GM23338 (cell line): ENCODE results near the gene DVL1.

Experiments
- CREB1 ChIP-seq: fragments of 250-450 bp; sonication (Bioruptor Pico); IDR thresholded peaks from 2 replicates; pipeline ENCODE4 v1.5.0; 2020; ENCODE audit warnings: low read depth, mild to moderate bottlenecking, moderate library complexity
- CTCF ChIP-seq, 2 experiments: fragments of 200-600 bp in 1 of 2; sonication (generic) in 1 of 2; conservative IDR thresholded peaks; 2 replicates each; pipeline versions ENCODE4 v1.5.1 to v1.6.1; 2016 to 2017; ENCODE audit warnings: antibody characterized with exemption in 2 of 2, low read depth in 2 of 2, mild to moderate bottlenecking in 2 of 2, moderate library complexity in 1 of 2
- ZNF462 ChIP-seq: fragments of 250-450 bp; sonication (Bioruptor Pico); IDR thresholded peaks from 2 replicates; pipeline ENCODE4 v1.5.0; 2020; ENCODE audit warnings: mild to moderate bottlenecking, moderate library complexity

GRCh38 chr1:1297802-1298424 is 51.3 kb downstream of the DVL1 start:
- TF ChIP-seq ZNF462 (CRISPR knock-in tag): no peak
- no peak for TF ChIP-seq CTCF (conservative IDR thresholded peaks at IDR 0.05; ENCODE audit: low read depth in 2 of 2)
- no peak for TF ChIP-seq CREB1 (CRISPR knock-in tag)
